ENCODE data around the gene PFDN2.

GRCh38 chr1:161163793-161164192 lies 46.0 kb upstream of the PFDN2 start:
- no peak for TF ChIP-seq SIN3A (IDR thresholded peaks at IDR 0.05; ENCODE audit: borderline replicate concordance, insufficient read depth, low read length)
- TF ChIP-seq REST (IDR thresholded peaks at IDR 0.05; ENCODE audit: insufficient read depth in 1 of 2, low read depth in 2 of 2, low read length in 2 of 2) = no peak
- no peak for TF ChIP-seq POLR2AphosphoS5 (IDR thresholded peaks at IDR 0.05; ENCODE audit: low read depth, low read length)
- no peak for TF ChIP-seq TAF1 (IDR thresholded peaks at IDR 0.05; ENCODE audit: borderline replicate concordance, insufficient read depth, low read length)
- no peak for TF ChIP-seq FOXP2 (optimal IDR thresholded peaks at IDR 0.05; ENCODE audit: borderline replicate concordance, extremely low read depth, extremely low read length, insufficient read depth)
